Stimulated activated CD8-positive, alpha-beta memory T cell treated with anti-CD3 and anti-CD28 coated beads, Interleukin-7, amount 100 ng/mL, for 4 hours (primary cell): ENCODE results near the gene BACE2.
"Not testable (repeated sequence)": the region's sequence is repeated elsewhere in the genome, so short reads cannot be mapped to it uniquely, and the experiment has no call there.

Experiments used
- DNase-seq, 2 donors: peaks; one replicate each; pipeline ENCODE4 v3.0.0-alpha.2; 2020; ENCODE audit warnings: low read depth in 2 of 2

The BACE2 gene

GRCh38 chr21:41215856-41216408 lies 48.0 kb downstream of the BACE2 start:
- DNase-seq: no peak

GRCh38 chr21:41216486-41216885 lies 48.5 kb downstream of the BACE2 start:
- DNase-seq: no peak

- no peak for DNase-seq
Measured at GRCh38 chr21:41217671-41218385, 49.9 kb downstream of the BACE2 start.

- no peak for DNase-seq
Measured at GRCh38 chr21:41219498-41220207, 51.7 kb downstream of the BACE2 start.

GRCh38 chr21:41220208-41220733 lies 52.3 kb downstream of the BACE2 start:
- no peak for DNase-seq

- DNase-seq: no peak
Measured at GRCh38 chr21:41222247-41223068, 54.5 kb downstream of the BACE2 start.

- no peak for DNase-seq
Measured at GRCh38 chr21:41226853-41227252, 58.9 kb downstream of the BACE2 start.

- DNase-seq: no peak
Measured at GRCh38 chr21:41227357-41228005, 59.5 kb downstream of the BACE2 start.

GRCh38 chr21:41228006-41228370 lies 60.0 kb downstream of the BACE2 start:
- no peak for DNase-seq

- no peak for DNase-seq
Measured at GRCh38 chr21:41228492-41228891, 60.5 kb downstream of the BACE2 start.

GRCh38 chr21:41228958-41229357 lies 61.0 kb downstream of the BACE2 start:
- DNase-seq: no peak

GRCh38 chr21:41229509-41230248 lies 61.7 kb downstream of the BACE2 start:
- no peak for DNase-seq

GRCh38 chr21:41230497-41230896 lies 62.5 kb downstream of the BACE2 start:
- no peak for DNase-seq

- no peak for DNase-seq
Measured at GRCh38 chr21:41231060-41231459, 63.1 kb downstream of the BACE2 start.

GRCh38 chr21:41232013-41232412 lies 64.1 kb downstream of the BACE2 start:
- DNase-seq: no peak

- no peak for DNase-seq
Measured at GRCh38 chr21:41233916-41234315, 66.0 kb downstream of the BACE2 start.

- no peak for DNase-seq
Measured at GRCh38 chr21:41234569-41234968, 66.6 kb downstream of the BACE2 start.

GRCh38 chr21:41235201-41235600 lies 67.2 kb downstream of the BACE2 start:
- no peak for DNase-seq

GRCh38 chr21:41236352-41236973 lies 68.5 kb downstream of the BACE2 start:
- no peak for DNase-seq

- DNase-seq: not testable (repeated sequence)
Measured at GRCh38 chr21:41238081-41238796, 70.3 kb downstream of the BACE2 start.
